ENCODE results near the gene CENPI. TPM values are rescaled to one million over a fixed set of nuclear protein-coding genes. Genes with fewer than 3 reads are reported as not detected.

CENPI gene
- total and polyA plus RNA-seq, 12 donors: 0.15 to 2.5 (median 0.47) TPM

DNA sequence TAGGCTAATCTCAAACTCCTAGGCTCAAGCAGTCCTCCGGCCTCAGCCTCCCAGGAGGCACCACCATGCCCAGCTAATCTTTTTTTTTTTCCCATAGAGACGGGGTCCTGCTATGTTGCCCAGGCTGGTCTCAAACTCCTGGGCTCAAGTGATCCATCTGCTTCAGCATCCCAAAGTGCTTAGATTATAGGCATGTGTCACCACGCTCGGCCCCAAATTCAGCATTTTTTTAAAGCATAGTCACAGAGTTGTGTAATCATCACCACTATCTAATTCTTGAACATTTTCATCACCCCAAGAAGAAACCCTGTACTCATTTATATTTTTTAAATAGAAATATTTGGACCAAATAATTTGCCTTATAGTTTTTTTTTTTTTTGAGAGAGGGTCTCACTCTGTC lies 10.3 kb downstream of the CENPI start:
- Histone ChIP-seq H3K27me3 (no peaks in the 10 kb centered on the region), H3K4me1 (no peaks in the 10 kb centered on the region), H3K36me3 (no peaks in the 10 kb centered on the region), H3K4me3 (no peak overlapping the region), H3K9me3 (no peaks in the 10 kb centered on the region), H3K27ac (no peak overlapping the region)
- DNase-seq: no peak
- intact Hi-C loops (cut with DNase I): no loop called here
- TF ChIP-seq, protein P1, sequence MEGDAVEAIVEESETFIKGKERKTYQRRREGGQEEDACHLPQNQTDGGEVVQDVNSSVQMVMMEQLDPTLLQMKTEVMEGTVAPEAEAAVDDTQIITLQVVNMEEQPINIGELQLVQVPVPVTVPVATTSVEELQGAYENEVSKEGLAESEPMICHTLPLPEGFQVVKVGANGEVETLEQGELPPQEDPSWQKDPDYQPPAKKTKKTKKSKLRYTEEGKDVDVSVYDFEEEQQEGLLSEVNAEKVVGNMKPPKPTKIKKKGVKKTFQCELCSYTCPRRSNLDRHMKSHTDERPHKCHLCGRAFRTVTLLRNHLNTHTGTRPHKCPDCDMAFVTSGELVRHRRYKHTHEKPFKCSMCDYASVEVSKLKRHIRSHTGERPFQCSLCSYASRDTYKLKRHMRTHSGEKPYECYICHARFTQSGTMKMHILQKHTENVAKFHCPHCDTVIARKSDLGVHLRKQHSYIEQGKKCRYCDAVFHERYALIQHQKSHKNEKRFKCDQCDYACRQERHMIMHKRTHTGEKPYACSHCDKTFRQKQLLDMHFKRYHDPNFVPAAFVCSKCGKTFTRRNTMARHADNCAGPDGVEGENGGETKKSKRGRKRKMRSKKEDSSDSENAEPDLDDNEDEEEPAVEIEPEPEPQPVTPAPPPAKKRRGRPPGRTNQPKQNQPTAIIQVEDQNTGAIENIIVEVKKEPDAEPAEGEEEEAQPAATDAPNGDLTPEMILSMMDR (IDR thresholded peaks at IDR 0.05): no peak
- no peak for ATAC-seq
- 99 to 100% methylated on average over 4 of the region's 4 CpGs for WGBS, 2 donors

DNA sequence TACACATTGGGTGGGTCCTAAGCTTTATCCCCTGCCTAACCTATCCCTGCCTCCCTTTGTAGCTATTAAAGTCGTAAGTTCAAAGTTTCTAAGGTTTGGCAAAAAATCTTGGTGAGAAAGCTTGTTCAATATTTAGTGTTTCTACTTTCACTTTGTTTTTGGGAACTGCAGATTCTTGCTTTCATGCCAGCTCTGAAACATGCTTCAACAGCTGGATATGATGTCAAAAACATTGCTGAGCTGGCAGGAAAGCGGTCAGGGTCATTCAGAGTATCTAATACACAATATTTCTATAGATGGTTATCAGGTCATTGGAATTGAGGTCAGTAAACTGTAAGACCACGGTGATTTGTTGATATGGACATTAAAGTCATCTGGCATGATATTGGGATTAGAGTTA lies 19.7 kb downstream of the CENPI start:
- TF ChIP-seq, protein P1 (IDR thresholded peaks at IDR 0.05): no peak
- 79 to 87% methylated on average over 3 of the region's 3 CpGs for WGBS, 2 donors
- Histone ChIP-seq H3K4me1 (no peaks in the 10 kb centered on the region), H3K9me3 (no peaks in the 10 kb centered on the region), H3K36me3 (no peaks in the 10 kb centered on the region), H3K4me3 (no peak overlapping the region), H3K27me3 (peaks cover 0 to 4% (median 0%) of the 10 kb centered on the region in 7 donors), H3K27ac (no peak overlapping the region)
- ATAC-seq: no peak
- no peak for DNase-seq
- intact Hi-C loops (cut with DNase I): no loop called here

DNA sequence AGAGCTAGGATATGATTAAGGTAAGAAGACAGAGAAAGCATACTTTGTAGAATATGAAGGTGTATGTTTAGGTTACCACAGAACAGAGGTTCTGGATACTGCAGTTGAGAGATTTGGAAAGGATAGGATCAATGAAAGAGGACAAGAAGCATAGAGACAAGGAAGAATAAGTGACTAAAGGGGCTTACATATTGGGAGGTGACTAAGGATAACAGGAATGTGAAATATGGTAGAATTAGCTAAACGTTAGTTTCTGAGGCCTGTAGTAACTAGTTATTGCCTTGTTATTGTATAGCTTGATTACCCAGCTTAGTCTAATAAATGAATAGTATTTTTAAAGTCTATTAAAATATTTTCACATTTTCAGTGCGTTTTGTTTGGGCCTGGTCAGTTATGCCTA lies 38.2 kb downstream of the CENPI start:
- DNase-seq (no peak), ATAC-seq (no peak)
- Histone ChIP-seq H3K36me3 (peaks cover 0 to 7% (median 0%) of the 10 kb centered on the region in 9 donors), H3K4me1 (no peaks in the 10 kb centered on the region), H3K27me3 (peaks cover 0 to 8% (median 0%) of the 10 kb centered on the region in 7 donors), H3K4me3 (no peak overlapping the region), H3K27ac (no peak overlapping the region), H3K9me3 (no peaks in the 10 kb centered on the region)
- intact Hi-C loops (cut with DNase I): no loop called here
- TF ChIP-seq, protein P1 (IDR thresholded peaks at IDR 0.05): no peak
- WGBS, 2 donors: 93% methylated on average over 2 of the region's 2 CpGs

Other genes with a start within 250 kb of the CENPI start
- gene NOX1, start 223.8 kb upstream of the CENPI start, total RNA-seq: not detected
- not detected for gene NOX1, start 223.8 kb upstream of the CENPI start, polyA plus RNA-seq
- gene XKRX, start 169.3 kb upstream of the CENPI start, total RNA-seq: not detected
- gene XKRX, start 169.3 kb upstream of the CENPI start, polyA plus RNA-seq: under 1 TPM in 1 of 2 donors, not detected in 1; 0.03 TPM
- gene ARL13A, start 128.5 kb upstream of the CENPI start, total RNA-seq: not detected
- not detected for gene ARL13A, start 128.5 kb upstream of the CENPI start, polyA plus RNA-seq
- gene TRMT2B, start 46.1 kb upstream of the CENPI start, total RNA-seq: 10 to 100 TPM; 12.8 to 21.2 (median 16.3) TPM
- gene TRMT2B, start 46.1 kb upstream of the CENPI start, polyA plus RNA-seq: 1 to 10 TPM; 8.2 to 9.0 TPM
- under 1 TPM in 4 of 10 donors, not detected in 6; 0.18 to 0.47 (median 0.29) TPM for gene TMEM35A, start 19.3 kb upstream of the CENPI start, total RNA-seq
- under 1 TPM in 1 of 2 donors, not detected in 1; 0.07 TPM for gene TMEM35A, start 19.3 kb upstream of the CENPI start, polyA plus RNA-seq
- gene DRP2, start 121.6 kb downstream of the CENPI start, total RNA-seq: under 1 TPM in 5 of 10 donors, not detected in 5; 0.04 to 0.24 (median 0.09) TPM
- gene DRP2, start 121.6 kb downstream of the CENPI start, polyA plus RNA-seq: under 1 TPM; 0.01 to 0.07 TPM
- under 1 TPM in 1 of 10 donors, not detected in 9; 0.15 TPM for gene TAF7L, start 193.1 kb downstream of the CENPI start, total RNA-seq
- gene TAF7L, start 193.1 kb downstream of the CENPI start, polyA plus RNA-seq: under 1 TPM in 1 of 2 donors, not detected in 1; 0.01 TPM